Bronchial smooth muscle cell (primary cell): Measurements from ENCODE around the gene KLKB1. TPM values are rescaled to one million over a fixed set of nuclear protein-coding genes. Genes with fewer than 3 reads are reported as not detected.

Source experiments
- total RNA-seq: library from RNA; depleted of rRNA; stranded (reverse); fragments of >200 nt; gene quantifications from 2 replicates; pipeline ENCODE4 v1.2.1, GENCODE V29; 2014

KLKB1 gene
- total RNA-seq: 0.16 and 0.17 TPM in 2 replicates

DNA sequence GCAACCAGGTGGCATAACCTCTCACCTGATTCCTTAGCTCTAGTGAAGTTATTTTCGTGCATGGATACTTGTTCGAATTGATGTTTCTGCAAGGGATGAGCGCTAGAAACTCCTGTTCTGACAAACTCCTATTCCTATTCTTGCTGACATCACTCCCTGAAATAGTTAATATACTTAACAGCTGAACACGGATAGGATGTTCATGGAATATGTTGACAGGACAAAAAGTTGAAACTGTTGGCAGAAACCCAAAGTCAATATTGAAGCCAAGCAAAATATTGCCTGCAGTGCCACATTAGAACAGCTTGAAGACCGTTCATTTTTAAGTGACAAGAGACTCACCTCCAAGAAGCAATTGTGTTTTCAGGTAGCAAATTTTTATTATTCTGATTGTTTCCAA is at the start of gene KLKB1:
Gene KLKB1, plus strand, starts transcription at position 287 of the 400 bp plus-strand sequence. CDS start 689 bp downstream, outside the sequence.

DNA sequence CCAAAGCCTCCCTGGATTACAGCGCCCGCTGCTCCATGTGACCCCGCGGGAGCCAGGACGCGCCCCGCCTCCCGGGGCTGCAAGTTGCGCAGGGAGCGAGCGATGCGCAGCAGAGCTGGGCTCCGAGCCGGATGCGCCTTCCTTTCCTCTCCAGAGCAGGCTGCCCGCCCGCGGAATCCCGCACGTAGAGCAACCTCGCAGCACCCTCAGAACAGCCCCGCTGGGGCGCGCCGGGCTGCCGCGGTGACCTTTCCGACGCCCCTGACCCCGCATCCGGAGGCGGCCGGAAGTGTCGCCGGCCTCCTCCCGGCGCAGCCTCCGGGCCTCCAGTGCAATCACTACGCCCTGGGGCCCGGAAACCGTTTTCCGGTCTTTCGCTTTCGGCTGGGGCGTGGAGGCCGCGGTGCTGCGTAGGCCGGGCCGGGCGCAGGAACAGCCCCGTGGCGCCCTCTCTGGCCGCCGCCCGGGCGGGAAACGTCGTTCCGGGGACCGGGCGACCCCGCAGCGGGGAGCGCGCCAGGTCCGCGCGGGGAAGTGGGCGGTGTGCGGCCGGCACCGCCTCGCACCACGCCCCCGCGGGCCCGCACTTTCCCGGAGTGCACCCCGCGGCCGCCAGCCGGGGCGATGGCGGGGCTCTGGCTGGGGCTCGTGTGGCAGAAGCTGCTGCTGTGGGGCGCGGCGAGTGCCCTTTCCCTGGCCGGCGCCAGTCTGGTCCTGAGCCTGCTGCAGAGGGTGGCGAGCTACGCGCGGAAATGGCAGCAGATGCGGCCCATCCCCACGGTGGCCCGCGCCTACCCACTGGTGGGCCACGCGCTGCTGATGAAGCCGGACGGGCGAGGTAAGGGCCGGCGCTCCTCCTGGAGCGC is 35.9 kb upstream of the KLKB1 start, which contains the start of gene CYP4V2:
Gene CYP4V2, plus strand, starts transcription at position 368 of the 866 bp plus-strand sequence. Its CDS starts 257 bp downstream, at position 625.

DNA sequence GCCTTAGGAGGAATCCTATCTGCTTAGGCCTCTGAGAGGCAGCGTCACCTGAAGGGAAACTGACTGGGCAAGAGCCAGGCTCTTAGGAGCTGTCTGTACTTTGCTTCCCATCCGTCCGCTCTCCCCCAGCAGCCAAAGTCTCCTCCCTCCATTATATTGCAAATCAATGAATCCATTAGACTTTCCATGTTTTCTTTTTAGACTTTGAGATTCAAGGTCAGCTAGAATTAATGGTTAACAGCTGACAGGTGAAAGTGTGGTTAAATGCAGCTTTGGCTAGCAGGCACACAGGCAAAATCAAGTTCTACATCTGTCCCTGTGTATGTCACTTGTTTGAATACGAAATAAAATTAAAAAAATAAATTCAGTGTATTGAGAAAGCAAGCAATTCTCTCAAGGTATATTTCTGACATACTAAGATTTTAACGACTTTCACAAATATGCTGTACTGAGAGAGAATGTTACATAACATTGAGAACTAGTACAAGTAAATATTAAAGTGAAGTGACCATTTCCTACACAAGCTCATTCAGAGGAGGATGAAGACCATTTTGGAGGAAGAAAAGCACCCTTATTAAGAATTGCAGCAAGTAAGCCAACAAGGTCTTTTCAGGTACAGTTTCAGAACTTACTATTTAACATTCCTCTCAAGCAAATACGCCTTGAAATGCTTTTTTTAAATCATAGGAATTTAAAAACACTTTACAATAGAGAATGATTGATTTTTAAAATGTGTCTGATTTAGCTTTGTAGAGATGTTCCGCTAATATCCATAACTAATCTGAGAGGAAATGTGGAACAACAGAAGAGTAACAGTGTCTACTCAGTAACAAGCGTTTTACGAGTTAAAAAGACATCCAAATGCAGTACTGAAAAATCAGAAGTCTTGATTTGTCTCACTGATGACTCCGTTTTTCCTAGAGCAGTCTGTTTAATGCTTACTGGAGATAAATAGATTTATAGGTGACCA is 38.7 kb downstream of the KLKB1 start, which contains the start of gene F11:
Gene F11, plus strand, starts transcription at position 507 of the 970 bp plus-strand sequence. CDS start 948 bp downstream, outside the sequence.

Other genes starting within 250 kb of the KLKB1 start
- gene TLR3, start 158.4 kb upstream of the KLKB1 start, total RNA-seq: 1.1 and 1.8 TPM in 2 replicates
- gene FAM149A, start 122.8 kb upstream of the KLKB1 start, total RNA-seq: 5.7 and 7.9 TPM in 2 replicates
- 15.7 and 22.2 TPM in 2 replicates for gene CYP4V2, start 35.9 kb upstream of the KLKB1 start, total RNA-seq
- not detected in 2 replicates for gene F11, start 38.7 kb downstream of the KLKB1 start, total RNA-seq